HK-2 (cell line): ENCODE measurements around the gene MXI1.

Experiments
- DNase-seq: peaks from one replicate; pipeline ENCODE4 v3.0.0-alpha.2; 2018; ENCODE audit not compliant: unreplicated experiment

The MXI1 gene

GRCh38 chr10:110274647-110275046, 67.2 kb downstream of the MXI1 start:
- no peak for DNase-seq

- no peak for DNase-seq
These were observed 67.8 kb downstream of the MXI1 start for GRCh38 chr10:110275128-110275729.

- no peak for DNase-seq
These were observed 69.2 kb downstream of the MXI1 start for GRCh38 chr10:110276603-110277002.

- no peak for DNase-seq
These were observed 70.2 kb downstream of the MXI1 start for GRCh38 chr10:110277591-110277990.

- no peak for DNase-seq
These were observed 71.4 kb downstream of the MXI1 start for GRCh38 chr10:110278562-110279406.

- DNase-seq, result no peak
These were observed 72.1 kb downstream of the MXI1 start for GRCh38 chr10:110279407-110279986.

- no peak for DNase-seq
These were observed 76.9 kb downstream of the MXI1 start for GRCh38 chr10:110284262-110284661.

GRCh38 chr10:110285501-110285900, 78.1 kb downstream of the MXI1 start:
- no peak for DNase-seq

- DNase-seq, result no peak
These were observed 79.4 kb downstream of the MXI1 start for GRCh38 chr10:110286841-110287240.

GRCh38 chr10:110296966-110297365, 89.6 kb downstream of the MXI1 start:
- DNase-seq, result no peak

GRCh38 chr10:110300486-110300986, 93.1 kb downstream of the MXI1 start:
- no peak for DNase-seq

- no peak for DNase-seq
These were observed 96.3 kb downstream of the MXI1 start for GRCh38 chr10:110303681-110304080.

GRCh38 chr10:110304394-110304779, 97.0 kb downstream of the MXI1 start:
- no peak for DNase-seq

GRCh38 chr10:110304780-110305421, 97.5 kb downstream of the MXI1 start, which contains the start of gene SMNDC1:
SMNDC1 (minus strand) TSS chr10:110304920; CDS start chr10:110303587, 1,333 bp downstream.
- peak; percentile 100 for DNase-seq

- DNase-seq, result peak; percentile 43
These were observed 98.5 kb downstream of the MXI1 start for GRCh38 chr10:110305767-110306451.

GRCh38 chr10:110306452-110306768, 99.0 kb downstream of the MXI1 start:
- no peak for DNase-seq

- no peak for DNase-seq
These were observed 100.4 kb downstream of the MXI1 start for GRCh38 chr10:110307805-110308204.

- DNase-seq, result no peak
These were observed 103.3 kb downstream of the MXI1 start for GRCh38 chr10:110310741-110311140.

GRCh38 chr10:110311357-110311949, 104.0 kb downstream of the MXI1 start:
- DNase-seq, result peak; percentile 54

GRCh38 chr10:110312206-110312605, 104.8 kb downstream of the MXI1 start:
- DNase-seq, result no peak

- no peak for DNase-seq
These were observed 106.3 kb downstream of the MXI1 start for GRCh38 chr10:110313674-110314073.
